Fibroblast of lung (primary cell): ENCODE data around the gene CCDC175.

Source experiments
- CTCF ChIP-seq, 2 donors: IDR thresholded peaks in 1 of 2; conservative IDR thresholded peaks in 1 of 2; 1 replicate in 1 of 2; 2 replicates in 1 of 2; pipeline ENCODE4 v1.5.1; 2011 to 2012; ENCODE audit warnings: low read length in 2 of 2, control low read depth in 1 of 2, inconsistent platforms in 1 of 2, low read depth in 1 of 2, mild to moderate bottlenecking in 1 of 2
- EZH2 ChIP-seq: IDR thresholded peaks from 2 replicates; pipeline ENCODE4 v1.5.1; 2012; ENCODE audit warnings: low read length, control low read depth, mild to moderate bottlenecking; ENCODE audit errors: missing control alignments

GRCh38 chr14:59576332-59577294 lies at the start of gene CCDC175:
- TF ChIP-seq CTCF (conservative IDR thresholded peaks at IDR 0.05 in 1 of 2, IDR thresholded peaks at IDR 0.05 in 1 of 2; ENCODE audit: low read depth in 1 of 2, low read length in 2 of 2) (peak; percentile 76 to 85), EZH2 (no peak)
